Measurements from ENCODE around the gene PKN1.

The PKN1 gene

DNA sequence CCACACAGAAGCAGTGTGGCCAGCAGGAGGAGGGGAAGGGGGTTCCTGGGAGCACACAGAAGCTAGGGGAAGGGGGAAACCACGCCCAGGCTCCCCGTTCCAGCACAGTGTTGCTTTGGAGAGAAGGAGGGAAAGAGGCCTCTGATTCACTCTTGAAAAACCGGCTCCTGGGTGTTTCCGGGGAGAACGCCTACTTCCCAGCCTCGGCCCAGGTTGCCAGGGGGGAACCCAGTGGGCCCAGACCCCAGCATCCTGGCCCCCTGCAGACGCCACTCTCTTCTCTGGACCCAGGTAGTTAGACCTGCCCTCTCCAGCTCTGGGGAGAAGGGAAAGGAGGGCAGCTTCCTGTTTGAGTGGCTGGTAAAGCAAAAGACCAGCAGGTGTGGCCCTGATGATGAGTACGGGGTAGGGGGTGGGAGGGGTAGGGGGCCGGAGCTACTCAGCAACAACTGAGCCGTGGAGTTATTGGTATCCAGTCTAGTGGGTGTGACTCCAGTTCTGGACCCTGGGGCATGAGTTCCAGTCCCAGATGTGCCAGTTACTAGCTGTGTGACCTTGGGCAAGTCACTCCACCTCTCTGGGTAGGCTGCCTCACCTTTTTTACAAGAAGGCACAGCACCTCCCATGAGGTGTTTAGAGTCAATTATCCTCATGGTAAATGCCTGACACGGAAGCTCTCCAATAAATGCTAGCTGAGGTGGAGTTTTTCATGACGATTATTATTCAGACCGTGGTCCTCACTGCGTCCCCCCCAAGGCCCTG is 62.0 kb downstream of the PKN1 start:
- TF ChIP-seq, protein P1, sequence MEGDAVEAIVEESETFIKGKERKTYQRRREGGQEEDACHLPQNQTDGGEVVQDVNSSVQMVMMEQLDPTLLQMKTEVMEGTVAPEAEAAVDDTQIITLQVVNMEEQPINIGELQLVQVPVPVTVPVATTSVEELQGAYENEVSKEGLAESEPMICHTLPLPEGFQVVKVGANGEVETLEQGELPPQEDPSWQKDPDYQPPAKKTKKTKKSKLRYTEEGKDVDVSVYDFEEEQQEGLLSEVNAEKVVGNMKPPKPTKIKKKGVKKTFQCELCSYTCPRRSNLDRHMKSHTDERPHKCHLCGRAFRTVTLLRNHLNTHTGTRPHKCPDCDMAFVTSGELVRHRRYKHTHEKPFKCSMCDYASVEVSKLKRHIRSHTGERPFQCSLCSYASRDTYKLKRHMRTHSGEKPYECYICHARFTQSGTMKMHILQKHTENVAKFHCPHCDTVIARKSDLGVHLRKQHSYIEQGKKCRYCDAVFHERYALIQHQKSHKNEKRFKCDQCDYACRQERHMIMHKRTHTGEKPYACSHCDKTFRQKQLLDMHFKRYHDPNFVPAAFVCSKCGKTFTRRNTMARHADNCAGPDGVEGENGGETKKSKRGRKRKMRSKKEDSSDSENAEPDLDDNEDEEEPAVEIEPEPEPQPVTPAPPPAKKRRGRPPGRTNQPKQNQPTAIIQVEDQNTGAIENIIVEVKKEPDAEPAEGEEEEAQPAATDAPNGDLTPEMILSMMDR (conservative IDR thresholded peaks at IDR 0.05; ENCODE audit: low read depth, low read length) = no peak
- peak overlapping the region; percentile 83 for H3K4me3 ChIP-seq (ENCODE audit: low read depth, low read length)
- no peak for DNase-seq (ENCODE audit: low read depth)

DNA sequence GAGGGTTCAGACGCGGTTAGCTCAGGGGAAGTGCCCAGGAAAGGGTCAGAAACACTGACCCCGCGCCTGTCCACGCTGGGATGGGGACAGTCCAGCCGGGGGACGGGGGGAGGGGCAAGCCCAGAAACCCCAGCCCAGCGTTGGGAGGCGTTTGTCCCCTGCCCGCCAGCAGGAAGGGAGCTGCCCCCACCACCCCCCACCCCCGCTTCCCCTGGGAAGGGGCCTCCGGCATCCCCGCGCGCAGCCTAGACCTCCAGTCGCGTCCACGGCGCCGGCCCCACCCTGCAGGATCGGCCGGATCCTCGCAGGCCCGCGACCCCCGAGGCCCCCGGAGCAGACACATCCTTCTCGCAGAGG is 62.5 kb downstream of the PKN1 start:
- peak overlapping the region; percentile 83 for H3K4me3 ChIP-seq (ENCODE audit: low read depth, low read length)
- no peak for DNase-seq (ENCODE audit: low read depth)
- TF ChIP-seq, protein P1 (conservative IDR thresholded peaks at IDR 0.05; ENCODE audit: low read depth, low read length) = no peak

DNA sequence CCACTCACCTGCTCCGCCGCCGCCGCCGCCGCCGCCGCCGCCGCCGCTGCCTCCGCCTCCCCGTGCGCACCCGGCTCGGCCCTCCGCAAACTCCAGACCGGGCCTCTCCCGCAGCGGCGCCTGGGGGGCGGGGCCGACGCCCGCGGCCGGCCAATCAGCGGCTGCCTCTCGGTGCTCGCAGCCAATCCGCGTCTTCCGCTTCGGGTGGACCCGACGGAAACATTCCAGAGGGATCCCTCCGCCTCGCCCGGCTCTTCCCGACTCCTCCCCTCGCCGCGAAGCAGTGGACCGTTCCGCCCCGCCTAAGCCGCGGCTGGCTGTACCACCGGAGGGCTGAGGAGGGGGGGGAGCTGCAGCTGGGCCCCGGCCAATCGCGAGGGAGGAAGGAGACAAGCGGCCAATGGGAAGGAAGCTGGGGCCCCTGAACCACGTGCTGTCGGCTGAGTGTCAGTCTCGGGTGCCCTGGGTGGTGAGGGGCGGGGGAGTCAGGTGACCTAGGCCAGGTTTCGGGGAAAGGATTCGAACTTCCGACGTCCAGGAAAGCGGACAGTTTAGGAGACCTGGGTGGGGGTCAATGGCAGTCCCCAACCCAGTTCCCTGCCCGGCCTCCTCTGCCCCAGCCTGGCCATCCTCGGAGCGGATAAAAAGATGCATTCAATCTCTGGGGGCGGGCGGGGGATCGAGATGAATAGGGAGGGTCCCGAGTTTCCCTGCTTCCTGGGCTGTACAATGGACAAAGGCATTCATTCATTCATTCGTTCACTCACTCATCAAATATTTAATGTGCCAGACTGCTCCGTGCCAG is 63.1 kb downstream of the PKN1 start, which contains the start of gene GIPC1:
TSS of gene GIPC1 (minus strand) at position 99 of the 805 bp plus-strand sequence. CDS start 13,151 bp downstream, outside the sequence.
- peak within 1 kb of the TSS; percentile 83 for H3K4me3 ChIP-seq (ENCODE audit: low read depth, low read length)
- peak; percentile 100 for DNase-seq (ENCODE audit: low read depth)
- TF ChIP-seq, protein P1 (conservative IDR thresholded peaks at IDR 0.05; ENCODE audit: low read depth, low read length) = no peak

DNA sequence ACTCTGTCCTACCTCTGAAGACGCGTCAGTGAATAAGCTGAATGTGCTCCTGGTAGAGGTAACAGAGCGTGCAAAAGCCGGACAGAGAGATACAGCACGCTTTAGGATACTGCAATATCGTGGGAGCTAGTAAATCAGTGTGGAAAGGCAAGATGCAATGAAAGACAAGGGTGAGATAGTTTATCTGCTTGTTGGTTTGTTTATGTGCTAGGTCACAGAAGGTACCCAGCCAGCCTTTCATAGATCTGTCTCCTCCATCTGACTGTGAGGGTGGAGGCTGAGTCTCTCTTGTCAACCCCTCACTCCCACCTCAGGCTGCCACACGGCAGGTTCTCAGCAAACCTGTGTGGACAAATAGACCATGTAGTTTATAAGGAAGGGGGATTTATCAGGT is 63.7 kb downstream of the PKN1 start:
- no peak for DNase-seq (ENCODE audit: low read depth)
- no peak overlapping the region for H3K4me3 ChIP-seq (ENCODE audit: low read depth, low read length)
- TF ChIP-seq, protein P1 (conservative IDR thresholded peaks at IDR 0.05; ENCODE audit: low read depth, low read length) = no peak

DNA sequence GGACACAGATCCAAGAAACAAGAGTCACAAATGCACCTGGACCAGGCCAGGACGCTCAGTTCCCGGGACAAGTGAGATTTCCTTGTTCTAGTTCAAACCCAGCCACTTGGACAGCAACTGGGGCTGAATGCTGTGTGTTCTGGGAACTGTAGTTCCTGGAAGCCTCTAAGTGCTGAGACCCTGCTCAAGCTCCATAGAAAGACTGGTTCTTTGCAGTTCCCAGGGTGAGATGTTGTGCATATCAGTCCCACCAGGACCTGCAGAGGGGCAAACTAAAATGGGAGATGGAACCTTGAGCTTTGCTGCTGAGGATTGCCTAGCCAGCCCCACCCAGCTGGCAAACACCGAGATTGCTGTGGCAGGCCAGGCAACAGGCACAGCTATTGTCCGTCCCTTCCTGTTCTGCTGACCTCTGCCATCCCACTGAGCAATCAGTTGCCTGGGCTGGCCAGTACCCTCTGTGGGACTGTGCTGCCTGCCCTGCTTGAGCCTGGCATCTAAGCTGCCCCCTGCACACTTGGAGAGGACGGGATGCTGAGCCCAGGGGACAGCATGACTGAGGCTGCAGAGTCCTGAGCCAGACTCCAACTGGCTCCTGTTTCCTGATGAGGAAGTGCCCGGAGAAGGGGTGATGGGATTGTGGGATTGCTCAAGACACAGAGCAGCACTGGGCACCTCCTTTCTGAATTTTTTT is 64.3 kb downstream of the PKN1 start:
- TF ChIP-seq, protein P1 (conservative IDR thresholded peaks at IDR 0.05; ENCODE audit: low read depth, low read length) = no peak
- no peak for DNase-seq (ENCODE audit: low read depth)
- H3K4me3 ChIP-seq (ENCODE audit: low read depth, low read length) = no peak overlapping the region

DNA sequence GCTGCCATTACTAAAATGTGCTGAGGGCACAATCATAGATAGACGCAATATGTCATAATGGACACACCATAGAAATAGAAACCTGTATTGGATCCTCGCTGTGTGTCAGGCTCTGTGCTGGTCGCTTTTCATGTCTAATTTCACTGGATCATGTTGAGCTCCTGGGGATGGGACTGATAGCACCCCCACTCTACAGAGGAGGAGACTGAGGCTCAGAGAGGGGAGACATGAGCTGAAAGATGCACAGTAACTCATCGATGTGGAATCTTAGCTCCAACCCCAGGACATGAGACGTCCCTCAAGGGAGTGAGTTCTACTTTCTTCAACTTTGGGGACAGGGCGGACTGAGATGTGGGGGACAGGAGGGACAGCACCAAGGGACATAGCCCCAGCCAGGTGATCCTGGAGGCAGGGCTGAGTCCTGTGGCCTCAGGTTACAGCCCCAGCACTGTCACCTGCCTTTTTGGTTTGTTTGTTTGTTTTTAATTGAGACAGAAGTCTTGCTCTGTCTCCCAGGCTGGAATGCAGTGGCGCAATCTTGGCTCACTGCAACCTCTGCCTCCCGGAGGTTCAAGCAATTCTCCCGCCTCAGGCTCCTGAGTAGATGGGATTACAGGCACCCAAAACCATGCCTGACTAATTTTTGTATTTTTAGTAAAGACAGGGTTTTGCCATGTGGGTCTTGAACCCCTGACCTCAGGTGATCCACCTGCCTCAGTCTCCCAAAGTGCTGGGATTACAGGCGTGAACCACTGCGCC is 69.4 kb downstream of the PKN1 start:
- TF ChIP-seq, protein P1 (conservative IDR thresholded peaks at IDR 0.05; ENCODE audit: low read depth, low read length) = no peak
- H3K4me3 ChIP-seq (ENCODE audit: low read depth, low read length) = no peak overlapping the region

More for the DNA sequence above, 69.4 kb downstream of the PKN1 start:
- DNase-seq (ENCODE audit: low read depth) = peak; percentile 53

All from choroid plexus epithelial cell (primary cell).